ENCODE results near the gene PIK3R2.

PIK3R2 gene

DNA sequence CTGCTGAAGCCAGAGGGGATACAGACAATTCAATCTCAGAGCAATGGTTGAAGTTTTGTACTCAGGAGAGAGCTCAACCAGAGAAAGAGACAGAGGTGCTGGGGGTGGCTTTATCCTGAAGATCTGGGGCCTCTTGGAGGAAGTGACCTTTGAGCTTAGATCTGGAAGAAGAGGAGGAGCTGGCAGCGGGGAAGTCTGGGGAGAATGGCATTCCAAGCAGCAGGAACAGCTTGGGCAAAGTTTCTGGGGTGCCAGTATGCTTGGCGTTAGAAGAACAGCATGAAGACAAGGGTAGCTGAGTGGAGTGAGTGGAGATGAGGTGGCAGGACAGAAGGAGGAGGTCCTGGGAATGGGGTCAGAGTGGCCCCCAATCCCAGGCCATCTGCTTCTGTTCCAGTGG is 44.1 kb upstream of the PIK3R2 start:
- no peak overlapping the region for H2BK120ac ChIP-seq (ENCODE audit: insufficient read depth, low read length, poor library complexity)
- WGBS (ENCODE audit: extremely low coverage, insufficient coverage, insufficient read length) = no CpG with 5 or more reads among the region's 2 CpGs
- no peak overlapping the region for H4K12ac ChIP-seq (ENCODE audit: low read depth, low read length)
- H2BK5ac ChIP-seq (ENCODE audit: low read depth, low read length, poor library complexity) = no peak overlapping the region
- H4K91ac ChIP-seq (ENCODE audit: low read depth, low read length) = no peak overlapping the region
- H3K79me1 ChIP-seq (ENCODE audit: low read length) = peaks cover 11% of the 10 kb centered on the region
- peaks cover 3 to 16% of the 10 kb centered on the region in 2 experiments for H3K4me1 ChIP-seq (ENCODE audit: control insufficient read depth in 1 of 2, insufficient read depth in 2 of 2, low read length in 2 of 2)
- no peak overlapping the region for H4K8ac ChIP-seq (ENCODE audit: low read depth, low read length)
- H3K4ac ChIP-seq (ENCODE audit: low read depth, low read length) = no peak overlapping the region
- H3K9ac ChIP-seq (ENCODE audit: low read length) = no peak overlapping the region
- H3K27me3 ChIP-seq (ENCODE audit: insufficient read depth, low read length) = no peaks in the 10 kb centered on the region
- H3K36me3 ChIP-seq (ENCODE audit: control insufficient read depth in 1 of 2, insufficient read depth in 2 of 2, low read length in 2 of 2) = no peaks in the 10 kb centered on the region
- H2AK5ac ChIP-seq (ENCODE audit: low read length) = no peak overlapping the region
- H3K27ac ChIP-seq (ENCODE audit: low read depth, low read length) = no peak overlapping the region
- H2AFZ ChIP-seq (ENCODE audit: insufficient read depth, low read length, poor library complexity) = no peak overlapping the region
- H2BK12ac ChIP-seq (ENCODE audit: low read length) = no peak overlapping the region
- H3K79me2 ChIP-seq (ENCODE audit: control insufficient read depth, insufficient read depth, low read length, poor library complexity) = peaks cover 2% of the 10 kb centered on the region
- H3K18ac ChIP-seq (ENCODE audit: low read length) = no peak overlapping the region
- no peak overlapping the region for H3K14ac ChIP-seq (ENCODE audit: low read length)
- no peak overlapping the region for H3K23ac ChIP-seq (ENCODE audit: low read length)
- peaks cover 4% of the 10 kb centered on the region for H3K9me3 ChIP-seq (ENCODE audit: insufficient read depth, low read depth, low read length)
- no peak for DNase-seq
- H3K4me3 ChIP-seq (ENCODE audit: low read depth, low read length) = no peak overlapping the region
- no peak overlapping the region for H3K4me2 ChIP-seq (ENCODE audit: low read length)

DNA sequence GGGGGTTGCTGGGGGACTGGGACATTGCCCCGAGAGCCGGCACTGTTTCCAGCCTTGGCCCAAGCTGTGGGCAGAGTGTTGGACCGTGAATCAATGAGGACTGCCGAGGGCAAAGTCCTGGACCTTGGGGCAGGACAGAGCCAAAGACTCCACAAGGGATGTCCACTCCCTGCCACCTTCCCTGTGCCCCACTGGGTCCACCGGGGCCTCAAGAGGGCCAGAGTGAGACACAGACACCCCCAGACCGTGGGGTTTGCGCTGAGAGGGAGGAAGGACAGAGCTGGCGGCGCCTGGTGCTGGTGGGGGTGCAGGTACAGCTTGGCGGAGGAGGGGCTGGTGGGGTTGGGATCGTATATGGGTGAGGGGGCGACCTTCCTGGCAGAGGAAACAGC is 43.6 kb upstream of the PIK3R2 start:
- Histone ChIP-seq H3K4me1 (ENCODE audit: control insufficient read depth in 1 of 2, insufficient read depth in 2 of 2, low read length in 2 of 2) (peaks cover 3 to 13% of the 10 kb centered on the region in 2 experiments), H3K79me2 (ENCODE audit: control insufficient read depth, insufficient read depth, low read length, poor library complexity) (peaks cover 2% of the 10 kb centered on the region), H3K79me1 (ENCODE audit: low read length) (peaks cover 9% of the 10 kb centered on the region), H3K4me2 (ENCODE audit: low read length) (peak overlapping the region; percentile 94), H4K8ac (ENCODE audit: low read depth, low read length) (peak overlapping the region; percentile 75), H2BK5ac (ENCODE audit: low read depth, low read length, poor library complexity) (no peak overlapping the region), H4K12ac (ENCODE audit: low read depth, low read length) (no peak overlapping the region), H3K9me3 (ENCODE audit: insufficient read depth, low read depth, low read length) (peaks cover 4% of the 10 kb centered on the region), H3K9ac (ENCODE audit: low read length) (no peak overlapping the region), H2BK12ac (ENCODE audit: low read length) (no peak overlapping the region), H2AFZ (ENCODE audit: insufficient read depth, low read length, poor library complexity) (peak overlapping the region; percentile 68), H4K91ac (ENCODE audit: low read depth, low read length) (no peak overlapping the region), H3K27me3 (ENCODE audit: insufficient read depth, low read length) (no peaks in the 10 kb centered on the region), H3K23ac (ENCODE audit: low read length) (no peak overlapping the region), H3K18ac (ENCODE audit: low read length) (no peak overlapping the region), H3K14ac (ENCODE audit: low read length) (no peak overlapping the region), H3K36me3 (ENCODE audit: control insufficient read depth in 1 of 2, insufficient read depth in 2 of 2, low read length in 2 of 2) (no peaks in the 10 kb centered on the region), H3K4me3 (ENCODE audit: low read depth, low read length) (peak overlapping the region; percentile 78), H3K4ac (ENCODE audit: low read depth, low read length) (no peak overlapping the region), H3K27ac (ENCODE audit: low read depth, low read length) (no peak overlapping the region), H2AK5ac (ENCODE audit: low read length) (no peak overlapping the region), H2BK120ac (ENCODE audit: insufficient read depth, low read length, poor library complexity) (no peak overlapping the region)
- no CpG with 5 or more reads among the region's 12 CpGs for WGBS (ENCODE audit: extremely low coverage, insufficient coverage, insufficient read length)
- no peak for DNase-seq

DNA sequence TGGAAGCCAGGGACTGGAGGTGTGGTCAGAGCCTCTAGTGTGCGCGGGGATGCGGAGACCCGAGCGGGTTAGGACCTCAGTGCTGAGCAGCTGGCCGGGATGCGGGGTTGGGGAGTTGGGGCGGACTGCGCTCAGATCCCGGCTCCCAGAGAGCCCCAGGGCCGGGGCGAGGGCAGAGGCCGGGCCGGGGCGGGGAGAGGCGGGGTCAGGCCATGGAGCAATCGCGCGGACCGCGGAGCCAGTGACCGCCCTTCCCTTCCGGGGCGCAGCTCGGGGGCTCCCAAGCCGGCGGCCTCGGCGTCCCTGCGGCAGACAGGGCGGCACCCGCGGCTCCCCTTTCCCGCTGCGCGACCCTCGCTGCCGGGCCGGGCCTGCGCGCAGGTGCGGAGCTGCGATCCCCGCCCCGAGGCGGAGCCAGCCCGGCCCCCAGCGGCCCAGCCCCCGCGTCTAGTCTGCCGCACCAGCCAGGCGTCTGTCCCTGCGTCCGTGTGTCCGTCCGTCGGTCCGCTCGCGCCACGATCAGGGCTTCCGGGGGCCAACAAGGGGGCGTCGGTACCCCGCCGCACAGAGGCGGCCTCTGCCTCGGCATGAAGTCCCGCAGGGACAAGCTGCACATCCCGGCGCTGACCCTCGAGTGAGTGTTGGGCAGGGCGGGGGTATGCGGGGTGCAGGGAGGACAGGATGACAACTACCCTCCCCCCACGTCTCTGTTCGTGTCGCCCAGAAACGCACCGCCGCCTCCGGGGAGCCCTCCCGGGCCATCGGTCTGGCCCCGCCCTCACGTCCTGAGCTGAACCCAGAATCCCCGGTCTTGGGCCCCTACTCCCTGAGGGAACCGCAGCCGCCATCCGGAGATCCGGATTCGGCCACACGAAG is 43.0 kb upstream of the PIK3R2 start:
- peaks cover 5% of the 10 kb centered on the region for H3K79me1 ChIP-seq (ENCODE audit: low read length)
- no peak overlapping the region for H2BK12ac ChIP-seq (ENCODE audit: low read length)
- H3K9ac ChIP-seq (ENCODE audit: low read length) = peak overlapping the region; percentile 9
- H3K4me3 ChIP-seq (ENCODE audit: low read depth, low read length) = peak overlapping the region; percentile 78
- WGBS (ENCODE audit: extremely low coverage, insufficient coverage, insufficient read length) = no CpG with 5 or more reads among the region's 92 CpGs
- peaks cover 4% of the 10 kb centered on the region for H3K9me3 ChIP-seq (ENCODE audit: insufficient read depth, low read depth, low read length)
- H2AFZ ChIP-seq (ENCODE audit: insufficient read depth, low read length, poor library complexity) = peak overlapping the region; percentile 68
- no peak overlapping the region for H3K23ac ChIP-seq (ENCODE audit: low read length)
- peak overlapping the region; percentile 75 for H4K8ac ChIP-seq (ENCODE audit: low read depth, low read length)
- peaks cover 3 to 11% of the 10 kb centered on the region in 2 experiments for H3K4me1 ChIP-seq (ENCODE audit: control insufficient read depth in 1 of 2, insufficient read depth in 2 of 2, low read length in 2 of 2)
- no peaks in the 10 kb centered on the region for H3K27me3 ChIP-seq (ENCODE audit: insufficient read depth, low read length)
- no peak overlapping the region for H3K27ac ChIP-seq (ENCODE audit: low read depth, low read length)
- no peak overlapping the region for H4K12ac ChIP-seq (ENCODE audit: low read depth, low read length)
- DNase-seq = peak; percentile 20 to 49
- H2AK5ac ChIP-seq (ENCODE audit: low read length) = no peak overlapping the region
- H2BK120ac ChIP-seq (ENCODE audit: insufficient read depth, low read length, poor library complexity) = no peak overlapping the region
- no peak overlapping the region for H4K91ac ChIP-seq (ENCODE audit: low read depth, low read length)
- peak overlapping the region; percentile 54 for H3K14ac ChIP-seq (ENCODE audit: low read length)
- H3K18ac ChIP-seq (ENCODE audit: low read length) = peak overlapping the region; percentile 25
- H3K79me2 ChIP-seq (ENCODE audit: control insufficient read depth, insufficient read depth, low read length, poor library complexity) = no peaks in the 10 kb centered on the region
- H3K36me3 ChIP-seq (ENCODE audit: control insufficient read depth in 1 of 2, insufficient read depth in 2 of 2, low read length in 2 of 2) = no peaks in the 10 kb centered on the region
- no peak overlapping the region for H2BK5ac ChIP-seq (ENCODE audit: low read depth, low read length, poor library complexity)
- no peak overlapping the region for H3K4ac ChIP-seq (ENCODE audit: low read depth, low read length)
- peak overlapping the region; percentile 94 for H3K4me2 ChIP-seq (ENCODE audit: low read length)

DNA sequence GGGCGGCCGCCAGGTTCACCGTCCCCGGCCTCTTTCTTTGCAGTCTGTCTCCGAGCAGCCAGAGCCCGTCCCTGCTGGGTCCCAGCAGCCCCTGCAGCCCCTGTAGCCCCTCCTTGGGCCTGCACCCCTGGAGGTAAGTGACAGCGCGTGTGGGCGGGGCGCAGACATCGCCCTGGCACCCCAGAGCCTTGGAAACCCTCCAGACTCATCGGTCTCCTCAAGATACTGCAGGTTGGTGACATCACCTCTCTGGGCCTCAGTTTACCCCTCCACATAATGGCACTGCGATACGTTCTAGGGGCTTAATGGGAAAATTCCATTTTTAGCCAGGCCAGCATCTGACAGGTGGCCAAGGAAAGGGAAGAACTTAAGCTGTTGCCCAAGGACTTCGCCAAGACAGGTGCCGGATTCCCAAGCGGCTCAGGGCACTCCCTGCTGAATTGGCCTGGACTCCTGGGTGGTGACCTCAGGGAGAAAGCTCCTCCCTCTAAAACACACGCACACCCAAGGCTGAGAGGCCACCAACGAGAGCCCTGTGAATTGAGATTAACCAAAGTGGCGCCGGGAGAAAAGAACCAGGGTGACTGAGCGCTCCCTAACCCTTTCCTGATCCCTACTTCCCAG is 42.2 kb upstream of the PIK3R2 start:
- peak overlapping the region; percentile 68 for H2AFZ ChIP-seq (ENCODE audit: insufficient read depth, low read length, poor library complexity)
- no peak overlapping the region for H3K9ac ChIP-seq (ENCODE audit: low read length)
- no peak overlapping the region for H2BK120ac ChIP-seq (ENCODE audit: insufficient read depth, low read length, poor library complexity)
- H3K4me1 ChIP-seq (ENCODE audit: control insufficient read depth in 1 of 2, insufficient read depth in 2 of 2, low read length in 2 of 2) = peaks cover 3 to 11% of the 10 kb centered on the region in 2 experiments
- no peak overlapping the region for H2BK12ac ChIP-seq (ENCODE audit: low read length)
- no peak overlapping the region for H4K91ac ChIP-seq (ENCODE audit: low read depth, low read length)
- H3K79me2 ChIP-seq (ENCODE audit: control insufficient read depth, insufficient read depth, low read length, poor library complexity) = no peaks in the 10 kb centered on the region
- DNase-seq = peak in 1 of 2 donors; percentile 32
- H3K18ac ChIP-seq (ENCODE audit: low read length) = no peak overlapping the region
- H2BK5ac ChIP-seq (ENCODE audit: low read depth, low read length, poor library complexity) = no peak overlapping the region
- H3K9me3 ChIP-seq (ENCODE audit: insufficient read depth, low read depth, low read length) = peaks cover 4% of the 10 kb centered on the region
- no peak overlapping the region for H3K14ac ChIP-seq (ENCODE audit: low read length)
- H2AK5ac ChIP-seq (ENCODE audit: low read length) = no peak overlapping the region
- no CpG with 5 or more reads among the region's 22 CpGs for WGBS (ENCODE audit: extremely low coverage, insufficient coverage, insufficient read length)
- no peak overlapping the region for H3K4ac ChIP-seq (ENCODE audit: low read depth, low read length)
- peak overlapping the region; percentile 94 for H3K4me2 ChIP-seq (ENCODE audit: low read length)
- no peak overlapping the region for H3K4me3 ChIP-seq (ENCODE audit: low read depth, low read length)
- no peak overlapping the region for H3K23ac ChIP-seq (ENCODE audit: low read length)
- H4K8ac ChIP-seq (ENCODE audit: low read depth, low read length) = no peak overlapping the region
- no peak overlapping the region for H4K12ac ChIP-seq (ENCODE audit: low read depth, low read length)
- H3K79me1 ChIP-seq (ENCODE audit: low read length) = peaks cover 5% of the 10 kb centered on the region
- H3K27ac ChIP-seq (ENCODE audit: low read depth, low read length) = no peak overlapping the region
- no peaks in the 10 kb centered on the region for H3K36me3 ChIP-seq (ENCODE audit: control insufficient read depth in 1 of 2, insufficient read depth in 2 of 2, low read length in 2 of 2)
- H3K27me3 ChIP-seq (ENCODE audit: insufficient read depth, low read length) = no peaks in the 10 kb centered on the region

All from trophoblast cell (in vitro differentiated cells and primary cell).